ENCODE data around the gene ADARB2. TPM values are rescaled to one million over a fixed set of nuclear protein-coding genes. Genes with fewer than 3 reads are reported as not detected.

ADARB2 gene
- total and polyA plus RNA-seq, 4 donors: under 0.01 to 0.79 TPM; not detected in 2

DNA sequence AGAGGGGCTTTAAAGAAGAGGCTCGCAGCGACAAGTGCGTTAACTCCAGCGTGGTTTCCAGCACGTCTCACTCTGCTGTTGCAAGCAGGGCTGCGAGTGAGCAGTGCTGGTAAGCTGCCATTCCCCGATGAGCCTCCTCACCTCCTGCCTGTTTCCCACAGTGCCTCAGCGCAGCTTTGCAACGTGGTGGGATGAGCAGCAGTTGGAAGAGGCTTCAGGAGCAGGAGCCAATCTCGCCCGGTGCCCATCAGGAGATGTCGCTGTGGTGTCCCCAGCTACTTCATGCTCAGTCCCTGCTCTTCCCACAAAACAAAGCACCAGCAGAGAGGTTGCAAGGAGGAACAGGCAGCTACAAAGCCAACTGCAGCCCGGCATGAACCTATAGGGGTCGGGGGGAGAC lies 2.4 kb upstream of the ADARB2 start:
- Histone ChIP-seq H3K27me3 (ENCODE audit: control insufficient read depth in 1 of 2, insufficient read depth in 2 of 2, low read length in 1 of 2) (peaks cover 0 to 6% of the 10 kb centered on the region in 2 donors), H3K4me3 (ENCODE audit: low read length in 2 of 2) (no peak overlapping the region), H3K4me1 (ENCODE audit: control insufficient read depth in 1 of 2, insufficient read depth in 2 of 2, low read length in 2 of 2) (no peaks in the 10 kb centered on the region), H3K9me3 (ENCODE audit: control insufficient read depth, low read length) (peaks cover 2% of the 10 kb centered on the region), H3K27ac (ENCODE audit: low read depth in 1 of 2, low read length in 2 of 2) (no peak overlapping the region), H3K36me3 (ENCODE audit: control insufficient read depth in 1 of 2, insufficient read depth in 2 of 2, low read length in 1 of 2) (no peaks in the 10 kb centered on the region)
- DNase-seq: no peak
- ATAC-seq (ENCODE audit: low FRiP score): no peak
- 46 to 57% methylated on average over 14 of the region's 14 CpGs for WGBS, 2 donors
- intact Hi-C loops (cut with DNase I): no loop called here

DNA sequence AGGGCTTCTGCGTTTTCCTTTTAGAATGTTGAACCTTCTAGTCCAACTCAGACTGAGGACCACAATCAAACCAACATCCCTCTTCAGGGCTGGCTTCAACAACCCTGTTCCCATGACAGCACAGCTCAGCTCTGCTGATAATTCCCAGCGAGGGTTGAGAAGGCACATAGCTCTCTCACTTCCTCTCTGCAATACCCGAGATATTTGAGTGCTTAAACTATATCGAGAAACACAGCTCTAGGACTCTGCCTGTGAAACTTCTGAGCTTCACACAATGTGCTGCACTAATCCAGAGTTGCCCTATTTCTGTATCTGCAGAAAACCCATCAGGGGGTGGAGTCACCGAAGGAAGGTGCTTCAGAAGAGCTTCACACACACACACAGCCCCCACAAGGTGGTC lies 1.6 kb upstream of the ADARB2 start:
- ATAC-seq (ENCODE audit: low FRiP score): no peak
- H3K27me3 ChIP-seq (ENCODE audit: control insufficient read depth in 1 of 2, insufficient read depth in 2 of 2, low read length in 1 of 2): peaks cover 0 to 6% of the 10 kb centered on the region in 2 donors

DNA sequence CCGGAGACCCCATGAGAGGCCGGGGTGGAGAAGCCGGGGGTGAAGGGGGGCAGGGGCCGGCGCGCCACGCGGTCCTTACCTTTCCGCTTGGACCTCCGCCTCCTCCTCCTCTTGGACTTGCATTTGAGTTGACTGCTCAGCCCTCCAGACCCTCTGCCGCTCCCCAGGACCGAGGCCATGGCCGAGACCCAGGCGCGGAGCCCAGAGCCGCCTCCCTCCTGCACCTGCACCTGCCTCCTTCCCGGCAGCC lies 428 bp downstream of the ADARB2 start:
- ATAC-seq (ENCODE audit: low FRiP score) (no peak), DNase-seq (no peak)
- Histone ChIP-seq H3K27ac (ENCODE audit: low read depth in 1 of 2, low read length in 2 of 2) (no peak overlapping the region), H3K9me3 (ENCODE audit: control insufficient read depth, low read length) (no peaks in the 10 kb centered on the region), H3K4me3 (ENCODE audit: low read length in 2 of 2) (no peak overlapping the region), H3K27me3 (ENCODE audit: control insufficient read depth in 1 of 2, insufficient read depth in 2 of 2, low read length in 1 of 2) (peaks cover 0 to 6% of the 10 kb centered on the region in 2 donors), H3K4me1 (ENCODE audit: control insufficient read depth in 1 of 2, insufficient read depth in 2 of 2, low read length in 2 of 2) (no peaks in the 10 kb centered on the region), H3K36me3 (ENCODE audit: control insufficient read depth in 1 of 2, insufficient read depth in 2 of 2, low read length in 1 of 2) (no peaks in the 10 kb centered on the region)
- intact Hi-C loops (cut with DNase I): no loop called here
- 0 to 1% methylated on average over 14 to 17 of the region's 17 CpGs for WGBS, 2 donors

More for the DNA sequence above, 1.6 kb upstream of the ADARB2 start:
- Histone ChIP-seq H3K9me3 (ENCODE audit: control insufficient read depth, low read length) (no peaks in the 10 kb centered on the region), H3K36me3 (ENCODE audit: control insufficient read depth in 1 of 2, insufficient read depth in 2 of 2, low read length in 1 of 2) (no peaks in the 10 kb centered on the region), H3K27ac (ENCODE audit: low read depth in 1 of 2, low read length in 2 of 2) (no peak overlapping the region), H3K4me1 (ENCODE audit: control insufficient read depth in 1 of 2, insufficient read depth in 2 of 2, low read length in 2 of 2) (no peaks in the 10 kb centered on the region), H3K4me3 (ENCODE audit: low read length in 2 of 2) (no peak overlapping the region)
- intact Hi-C loops (cut with DNase I): no loop called here
- 27 to 28% methylated on average over 5 of the region's 5 CpGs for WGBS, 2 donors
- no peak for DNase-seq

DNA sequence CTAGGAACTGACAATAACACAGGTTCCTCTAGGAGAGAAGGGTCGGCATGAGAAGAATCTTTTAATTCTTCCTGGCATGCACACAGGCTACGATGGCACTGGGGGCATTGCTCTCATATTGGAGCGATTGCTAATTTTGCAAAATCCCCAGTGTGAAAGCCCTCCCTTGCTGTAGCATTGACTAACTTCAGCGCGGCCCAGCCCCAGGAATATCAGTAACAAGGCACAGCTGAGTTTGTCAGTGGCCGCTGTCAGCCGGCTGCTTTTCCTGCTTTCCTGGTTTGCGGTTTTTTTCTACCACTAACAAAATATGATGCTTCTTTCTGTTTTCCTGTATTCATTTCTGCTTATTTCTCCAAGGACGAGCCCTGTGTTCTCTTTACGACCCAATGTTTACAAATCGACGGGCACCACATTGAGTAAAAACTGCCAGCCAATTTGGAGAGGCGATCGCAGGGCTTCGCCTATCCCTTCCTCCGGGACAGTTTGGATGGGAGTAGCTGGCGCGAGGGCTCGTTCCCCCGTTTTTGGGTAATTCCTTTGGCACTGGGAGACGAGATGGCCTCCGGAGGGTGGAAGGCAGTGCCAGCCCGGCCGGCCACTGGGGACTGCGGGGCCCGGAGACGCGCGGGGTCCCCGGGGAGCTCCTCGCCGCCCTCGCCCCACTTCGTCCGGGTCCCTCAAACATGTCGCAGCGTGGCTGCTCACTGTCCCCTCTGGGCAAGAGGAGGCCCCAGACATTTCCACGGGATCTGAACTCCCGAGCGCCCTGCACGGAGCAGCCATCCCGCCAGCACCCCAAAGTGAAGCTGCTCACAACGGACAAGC lies 967 bp downstream of the ADARB2 start:
- DNase-seq (no peak), ATAC-seq (ENCODE audit: low FRiP score) (no peak)
- 3% methylated on average over 40 to 43 of the region's 43 CpGs for WGBS, 2 donors
- no peak overlapping the region for H3K27ac ChIP-seq (ENCODE audit: low read depth in 1 of 2, low read length in 2 of 2)
- H3K4me3 ChIP-seq (ENCODE audit: low read length in 2 of 2): no peak overlapping the region
- no peaks in the 10 kb centered on the region for H3K9me3 ChIP-seq (ENCODE audit: control insufficient read depth, low read length)
- no peaks in the 10 kb centered on the region for H3K36me3 ChIP-seq (ENCODE audit: control insufficient read depth in 1 of 2, insufficient read depth in 2 of 2, low read length in 1 of 2)
- no peaks in the 10 kb centered on the region for H3K4me1 ChIP-seq (ENCODE audit: control insufficient read depth in 1 of 2, insufficient read depth in 2 of 2, low read length in 2 of 2)
- intact Hi-C loops (cut with DNase I): no loop called here
- H3K27me3 ChIP-seq (ENCODE audit: control insufficient read depth in 1 of 2, insufficient read depth in 2 of 2, low read length in 1 of 2): peaks cover 0 to 6% of the 10 kb centered on the region in 2 donors

DNA sequence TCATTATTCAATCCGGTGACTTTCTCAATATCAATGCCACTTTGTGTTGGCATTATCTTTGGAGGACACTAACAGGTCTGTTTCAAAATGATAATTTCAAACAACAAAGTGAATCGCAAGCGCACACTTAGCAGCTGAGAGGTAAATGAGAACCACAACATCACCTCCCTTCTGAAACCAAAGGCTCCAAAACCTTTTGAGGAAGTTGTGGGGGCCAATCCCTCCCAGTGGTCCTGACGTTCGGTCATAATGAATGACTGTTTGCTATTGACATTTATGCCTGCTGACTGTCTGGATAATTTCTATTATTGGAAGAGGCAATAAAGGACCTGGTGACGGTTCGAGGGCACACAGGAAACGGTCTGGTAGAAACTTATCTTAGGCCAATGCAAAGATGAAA lies 1.8 kb downstream of the ADARB2 start:
- DNase-seq (no peak), ATAC-seq (ENCODE audit: low FRiP score) (no peak)
- WGBS, 2 donors: 51 to 55% methylated on average over 8 of the region's 8 CpGs
- Histone ChIP-seq H3K27me3 (ENCODE audit: control insufficient read depth in 1 of 2, insufficient read depth in 2 of 2, low read length in 1 of 2) (peaks cover 0 to 6% of the 10 kb centered on the region in 2 donors), H3K4me1 (ENCODE audit: control insufficient read depth in 1 of 2, insufficient read depth in 2 of 2, low read length in 2 of 2) (no peaks in the 10 kb centered on the region), H3K36me3 (ENCODE audit: control insufficient read depth in 1 of 2, insufficient read depth in 2 of 2, low read length in 1 of 2) (no peaks in the 10 kb centered on the region), H3K4me3 (ENCODE audit: low read length in 2 of 2) (no peak overlapping the region), H3K9me3 (ENCODE audit: control insufficient read depth, low read length) (no peaks in the 10 kb centered on the region), H3K27ac (ENCODE audit: low read depth in 1 of 2, low read length in 2 of 2) (no peak overlapping the region)
- intact Hi-C loops (cut with DNase I): no loop called here

DNA sequence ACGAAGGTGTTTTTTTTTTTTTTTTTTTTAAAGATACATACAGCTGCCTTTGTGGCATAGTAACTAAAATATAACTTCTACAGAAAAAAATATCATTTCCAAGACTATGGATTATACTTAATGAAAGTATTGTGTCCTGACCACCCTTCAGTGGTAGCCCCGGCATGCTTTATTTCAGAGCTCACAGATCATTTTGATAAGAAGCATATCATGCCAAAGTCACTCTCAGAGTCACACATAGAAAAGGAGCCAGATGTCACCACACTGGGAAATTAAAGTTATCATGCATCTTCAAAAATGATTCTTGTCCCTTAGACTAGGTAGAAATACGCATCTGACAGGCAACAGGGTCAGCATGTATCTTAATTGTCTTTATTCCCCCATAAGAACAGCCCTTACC lies 3.0 kb downstream of the ADARB2 start:
- Histone ChIP-seq H3K4me1 (ENCODE audit: control insufficient read depth in 1 of 2, insufficient read depth in 2 of 2, low read length in 2 of 2) (no peaks in the 10 kb centered on the region), H3K4me3 (ENCODE audit: low read length in 2 of 2) (no peak overlapping the region), H3K9me3 (ENCODE audit: control insufficient read depth, low read length) (no peaks in the 10 kb centered on the region), H3K27ac (ENCODE audit: low read depth in 1 of 2, low read length in 2 of 2) (no peak overlapping the region), H3K36me3 (ENCODE audit: control insufficient read depth in 1 of 2, insufficient read depth in 2 of 2, low read length in 1 of 2) (no peaks in the 10 kb centered on the region), H3K27me3 (ENCODE audit: control insufficient read depth in 1 of 2, insufficient read depth in 2 of 2, low read length in 1 of 2) (peaks cover 0 to 6% of the 10 kb centered on the region in 2 donors)
- ATAC-seq (ENCODE audit: low FRiP score) (no peak), DNase-seq (no peak)
- intact Hi-C loops (cut with DNase I): no loop called here
- 46 to 55% methylated on average over 3 of the region's 3 CpGs for WGBS, 2 donors

DNA sequence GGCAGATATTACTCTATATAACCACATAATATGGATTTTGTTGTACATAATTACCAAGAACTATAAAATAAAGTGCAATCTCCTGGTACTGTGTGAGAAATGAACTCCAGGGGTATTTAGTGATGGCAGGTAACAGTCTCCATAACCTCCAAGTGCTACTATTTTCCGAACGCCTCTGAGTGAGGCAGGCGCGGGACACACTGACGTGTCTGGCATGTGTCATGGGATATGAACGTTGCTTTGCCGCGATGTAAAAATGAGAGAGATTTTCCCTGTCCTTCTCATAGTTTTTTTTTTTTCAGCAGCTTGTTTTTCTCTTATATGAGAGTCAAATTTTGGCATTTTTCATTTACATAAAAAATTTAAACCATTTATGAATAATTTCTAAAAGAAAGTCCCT lies 3.6 kb downstream of the ADARB2 start:
- Histone ChIP-seq H3K4me1 (ENCODE audit: control insufficient read depth in 1 of 2, insufficient read depth in 2 of 2, low read length in 2 of 2) (no peaks in the 10 kb centered on the region), H3K27ac (ENCODE audit: low read depth in 1 of 2, low read length in 2 of 2) (no peak overlapping the region), H3K27me3 (ENCODE audit: control insufficient read depth in 1 of 2, insufficient read depth in 2 of 2, low read length in 1 of 2) (peaks cover 0 to 6% of the 10 kb centered on the region in 2 donors), H3K36me3 (ENCODE audit: control insufficient read depth in 1 of 2, insufficient read depth in 2 of 2, low read length in 1 of 2) (no peaks in the 10 kb centered on the region), H3K9me3 (ENCODE audit: control insufficient read depth, low read length) (no peaks in the 10 kb centered on the region), H3K4me3 (ENCODE audit: low read length in 2 of 2) (no peak overlapping the region)
- DNase-seq (no peak), ATAC-seq (ENCODE audit: low FRiP score) (no peak)
- WGBS, 2 donors: 52 to 71% methylated on average over 8 of the region's 8 CpGs
- intact Hi-C loops (cut with DNase I): no loop called here

DNA sequence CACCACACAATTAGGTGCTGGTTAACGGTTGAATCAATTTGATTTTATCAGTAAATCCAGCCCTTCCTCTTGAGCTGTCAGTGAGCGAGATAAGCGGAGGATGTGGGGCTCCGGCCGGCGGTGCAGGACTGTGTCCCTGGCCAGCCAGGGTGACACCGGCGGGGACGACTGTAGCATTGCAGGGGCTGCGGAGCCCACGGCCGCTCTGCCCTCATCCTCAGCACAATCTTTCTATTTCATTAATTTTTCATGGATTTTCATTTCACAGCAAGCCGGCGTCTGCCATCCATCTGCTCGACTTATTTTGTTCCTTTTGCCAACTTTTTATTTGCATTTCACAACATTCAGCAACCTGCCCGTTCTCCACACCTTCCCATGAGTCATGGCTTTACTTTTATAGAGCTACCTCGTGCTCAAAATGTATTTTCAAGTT lies 4.7 kb downstream of the ADARB2 start:
- no peak overlapping the region for H3K27ac ChIP-seq (ENCODE audit: low read depth in 1 of 2, low read length in 2 of 2)
- no peak overlapping the region for H3K4me3 ChIP-seq (ENCODE audit: low read length in 2 of 2)
- H3K9me3 ChIP-seq (ENCODE audit: control insufficient read depth, low read length): no peaks in the 10 kb centered on the region
- intact Hi-C loops (cut with DNase I): no loop called here
- no peak for ATAC-seq (ENCODE audit: low FRiP score)
- no peaks in the 10 kb centered on the region for H3K4me1 ChIP-seq (ENCODE audit: control insufficient read depth in 1 of 2, insufficient read depth in 2 of 2, low read length in 2 of 2)
- H3K36me3 ChIP-seq (ENCODE audit: control insufficient read depth in 1 of 2, insufficient read depth in 2 of 2, low read length in 1 of 2): no peaks in the 10 kb centered on the region
- H3K27me3 ChIP-seq (ENCODE audit: control insufficient read depth in 1 of 2, insufficient read depth in 2 of 2, low read length in 1 of 2): peaks cover 0 to 5% of the 10 kb centered on the region in 2 donors
- DNase-seq: no peak
- 45 to 50% methylated on average over 17 of the region's 17 CpGs for WGBS, 2 donors

DNA sequence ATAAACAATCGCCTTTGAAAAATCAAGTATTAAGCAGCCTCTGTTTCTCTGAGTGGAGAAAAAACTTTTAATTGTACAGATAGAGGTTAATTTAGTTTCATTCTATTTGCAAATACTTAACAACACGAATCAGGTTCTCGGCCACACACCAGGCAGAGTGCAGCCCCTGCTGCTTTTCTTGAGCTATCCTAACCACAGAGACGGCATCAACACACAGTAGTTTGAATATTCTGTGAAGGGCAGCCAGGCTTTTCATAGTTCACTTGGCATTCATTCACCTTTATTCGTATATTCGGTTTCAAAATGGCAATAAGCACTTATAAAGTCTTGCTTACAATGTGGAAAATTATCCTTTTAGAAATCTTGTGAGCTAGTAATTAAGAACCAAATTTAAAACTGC lies 5.7 kb downstream of the ADARB2 start:
- DNase-seq (no peak), ATAC-seq (ENCODE audit: low FRiP score) (no peak)
- Histone ChIP-seq H3K27ac (ENCODE audit: low read depth in 1 of 2, low read length in 2 of 2) (no peak overlapping the region), H3K4me3 (ENCODE audit: low read length in 2 of 2) (no peak overlapping the region), H3K36me3 (ENCODE audit: control insufficient read depth in 1 of 2, insufficient read depth in 2 of 2, low read length in 1 of 2) (no peaks in the 10 kb centered on the region), H3K4me1 (ENCODE audit: control insufficient read depth in 1 of 2, insufficient read depth in 2 of 2, low read length in 2 of 2) (no peaks in the 10 kb centered on the region), H3K27me3 (ENCODE audit: control insufficient read depth in 1 of 2, insufficient read depth in 2 of 2, low read length in 1 of 2) (no peaks in the 10 kb centered on the region), H3K9me3 (ENCODE audit: control insufficient read depth, low read length) (peaks cover 1% of the 10 kb centered on the region)
- WGBS, 2 donors: 62 to 63% methylated on average over 6 of the region's 6 CpGs
- intact Hi-C loops (cut with DNase I): no loop called here

Data from aorta (tissue), 5 donors.